ENCODE results near the gene ADRA2B. TPM values are rescaled to one million over a fixed set of nuclear protein-coding genes. Genes with fewer than 3 reads are reported as not detected.

ADRA2B gene
- total RNA-seq, 4 donors from 2014 or later: 0.27 to 0.32 TPM; not detected in 2

DNA sequence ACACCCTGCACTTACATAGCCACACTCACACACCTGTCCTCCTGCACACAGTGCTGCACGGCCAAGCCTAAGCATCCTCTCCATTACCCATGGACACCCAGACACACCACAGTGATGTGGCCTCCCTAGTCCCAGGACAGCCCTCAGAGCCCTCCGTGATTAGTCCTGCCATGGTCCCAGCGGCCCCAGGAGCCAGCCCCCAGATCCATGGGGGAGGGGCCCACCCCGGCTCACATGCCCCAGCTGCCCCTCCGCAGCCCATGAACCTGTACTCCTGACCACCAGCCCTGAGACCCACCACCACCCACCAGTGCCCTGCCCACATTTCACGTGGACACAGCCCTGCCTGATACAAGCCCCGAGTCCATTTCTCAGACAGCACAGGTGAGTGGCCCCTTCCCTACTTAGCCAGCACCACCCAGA, 36.9 kb upstream of the ADRA2B start:
- Histone ChIP-seq H3K27me3 (no peaks in the 10 kb centered on the region), H3K9me3 (no peaks in the 10 kb centered on the region), H3K36me3 (no peaks in the 10 kb centered on the region), H3K27ac (no peak overlapping the region), H3K4me1 (peaks cover 0 to 4% (median 0%) of the 10 kb centered on the region in 4 donors), H3K4me3 (no peak overlapping the region)
- TF ChIP-seq POLR2A (IDR thresholded peaks at IDR 0.05) (no peak), POLR2AphosphoS5 (IDR thresholded peaks at IDR 0.05) (no peak), EP300 (IDR thresholded peaks at IDR 0.05; ENCODE audit: low read depth) (no peak), CTCF (IDR thresholded peaks at IDR 0.05) (no peak)
- intact Hi-C loops (cut with DNase I; ENCODE audit: low total_unique reads) (no loop called here), in situ Hi-C loops (cut with MboI; ENCODE audit: low pct_ligation_motif_present in 1 of 4, low pct_unique_long_range_greater_than_20kb in 1 of 4, low sequenced_read_pairs in 3 of 4) (no loop called here)
- DNase-seq: no peak
- WGBS, 2 donors (ENCODE audit: low coverage in 1 of 2): 82% methylated on average over 6 of the region's 7 CpGs; no CpG with 5 or more reads in 1 of the 2 donors

- DNase-seq: peak; percentile 4
Measured at GRCh38 chr2:96152304-96153161, 36.2 kb upstream of the ADRA2B start.

GRCh38 chr2:96151595-96152303, 35.4 kb upstream of the ADRA2B start:
- peaks cover 0 to 8% (median 0%) of the 10 kb centered on the region in 4 donors for H3K4me1 ChIP-seq
- no peak for DNase-seq
- H3K9me3 ChIP-seq: no peaks in the 10 kb centered on the region
- no peak overlapping the region for H3K4me3 ChIP-seq
- 83 to 91% methylated on average over 5 to 9 of the region's 9 CpGs for WGBS, 2 donors (ENCODE audit: low coverage in 1 of 2)
- no peaks in the 10 kb centered on the region for H3K27me3 ChIP-seq
- intact Hi-C loops (cut with DNase I; ENCODE audit: low total_unique reads) (no loop called here), in situ Hi-C loops (cut with MboI; ENCODE audit: low pct_ligation_motif_present in 1 of 4, low pct_unique_long_range_greater_than_20kb in 1 of 4, low sequenced_read_pairs in 3 of 4) (no loop called here)
- TF ChIP-seq CTCF (IDR thresholded peaks at IDR 0.05) (no peak), POLR2A (IDR thresholded peaks at IDR 0.05) (no peak), POLR2AphosphoS5 (IDR thresholded peaks at IDR 0.05) (no peak), EP300 (IDR thresholded peaks at IDR 0.05; ENCODE audit: low read depth) (no peak)
- H3K27ac ChIP-seq: no peak overlapping the region
- H3K36me3 ChIP-seq: no peaks in the 10 kb centered on the region

More at GRCh38 chr2:96152304-96153161, 36.2 kb upstream of the ADRA2B start:
- in situ Hi-C loops (cut with MboI; ENCODE audit: low pct_ligation_motif_present in 1 of 4, low pct_unique_long_range_greater_than_20kb in 1 of 4, low sequenced_read_pairs in 3 of 4): no loop called here
- Histone ChIP-seq H3K27me3 (no peaks in the 10 kb centered on the region), H3K27ac (no peak overlapping the region), H3K9me3 (no peaks in the 10 kb centered on the region), H3K4me3 (no peak overlapping the region), H3K36me3 (no peaks in the 10 kb centered on the region), H3K4me1 (peaks cover 0 to 8% (median 0%) of the 10 kb centered on the region in 4 donors)
- 74 to 81% methylated on average over 5 to 13 of the region's 13 CpGs for WGBS, 2 donors (ENCODE audit: low coverage in 1 of 2)
- intact Hi-C loops (cut with DNase I; ENCODE audit: low total_unique reads): no loop called here
- TF ChIP-seq POLR2AphosphoS5 (IDR thresholded peaks at IDR 0.05) (no peak), EP300 (IDR thresholded peaks at IDR 0.05; ENCODE audit: low read depth) (no peak), POLR2A (IDR thresholded peaks at IDR 0.05) (no peak), CTCF (IDR thresholded peaks at IDR 0.05) (no peak)
